OCI-LY1 (cell line): ENCODE data around the gene FAM184A.
A peak's percentile ranks its signal among the peaks of the same experiment; 100 is the strongest.

Source experiments
- H2AFZ ChIP-seq: fragments of 200-600 bp; sonication (generic), shearing (Covaris generic); 2 replicates; pipeline ENCODE4 v1.6.0; 2014; ENCODE audit warnings: antibody characterized with exemption, mild to moderate bottlenecking, low read length
- H3F3A ChIP-seq: fragments of 200-600 bp; sonication (generic), shearing (Covaris generic); 2 replicates; pipeline ENCODE4 v1.6.0; 2014; ENCODE audit warnings: mild to moderate bottlenecking, antibody characterized with exemption, low read length, moderate library complexity; ENCODE audit not compliant: insufficient read depth
- H3K27ac ChIP-seq: fragments of 200-600 bp; sonication (generic); 2 replicates; pipeline ENCODE4 v1.5.1; 2014; ENCODE audit warnings: low read length, mixed run types, mild to moderate bottlenecking, low read depth; ENCODE audit not compliant: poor library complexity, severe bottlenecking
- H3K27me3 ChIP-seq: fragments of 200-600 bp; sonication (generic); 2 replicates; pipeline ENCODE4 v1.6.0; 2014; ENCODE audit warnings: antibody characterized with exemption, mild to moderate bottlenecking, low read length, moderate library complexity; ENCODE audit not compliant: insufficient read depth
- H3K36me3 ChIP-seq: fragments of 200-600 bp; sonication (generic); 2 replicates; pipeline ENCODE4 v1.6.1; 2014; ENCODE audit warnings: mild to moderate bottlenecking, antibody characterized with exemption, low read length, moderate library complexity, mixed read lengths; ENCODE audit not compliant: insufficient read depth
- H3K4me1 ChIP-seq: fragments of 200-600 bp; sonication (generic); 2 replicates; pipeline ENCODE4 v1.5.1; 2014; ENCODE audit warnings: mild to moderate bottlenecking, low read length, moderate library complexity; ENCODE audit not compliant: insufficient read depth, severe bottlenecking
- H3K4me2 ChIP-seq: fragments of 200-600 bp; sonication (generic), shearing (Covaris generic); 2 replicates; pipeline ENCODE4 v1.6.1; 2014; ENCODE audit warnings: low read length
- H3K4me3 ChIP-seq: fragments of 200-600 bp; sonication (generic); 2 replicates; pipeline ENCODE4 v1.5.1; 2014; ENCODE audit warnings: low read length, low read depth, mild to moderate bottlenecking, mixed read lengths; ENCODE audit not compliant: poor library complexity, severe bottlenecking
- H3K79me2 ChIP-seq: fragments of 200-600 bp; shearing (Covaris generic); 2 replicates; pipeline ENCODE4 v1.6.1; 2016; ENCODE audit warnings: mixed run types, low read length, mixed read lengths; ENCODE audit not compliant: insufficient read depth
- H3K9ac ChIP-seq: fragments of 200-600 bp; sonication (generic), shearing (Covaris generic); 2 replicates; pipeline ENCODE4 v1.6.1; 2014; ENCODE audit warnings: mild to moderate bottlenecking, low read length, mixed read lengths
- H3K9me2 ChIP-seq: fragments of 200-600 bp; sonication (generic), shearing (Covaris generic); 2 replicates; pipeline ENCODE4 v1.6.1; 2014; ENCODE audit warnings: low read depth, mild to moderate bottlenecking, low read length, mixed read lengths
- H3K9me3 ChIP-seq: fragments of 200-600 bp; shearing (Covaris generic); 2 replicates; pipeline ENCODE4 v1.6.1; 2014; ENCODE audit warnings: low read length, mixed read lengths
- H4K20me1 ChIP-seq: fragments of 200-600 bp; sonication (generic), shearing (Covaris generic); 2 replicates; pipeline ENCODE4 v1.6.0; 2016; ENCODE audit warnings: mild to moderate bottlenecking, low read length; ENCODE audit not compliant: insufficient read depth
- CTCF ChIP-seq: fragments of 200-600 bp; sonication (generic), shearing (Covaris generic); IDR thresholded peaks from 2 replicates; pipeline ENCODE4 v1.5.1; 2017; ENCODE audit warnings: mild to moderate bottlenecking, antibody characterized with exemption, low read length, moderate library complexity, mixed read lengths
- EZH2 ChIP-seq: fragments of 200-600 bp; sonication (generic), shearing (Covaris generic); IDR thresholded peaks from 2 replicates; pipeline ENCODE4 v1.8.0; 2017; ENCODE audit warnings: borderline replicate concordance, mixed run types, mild to moderate bottlenecking, antibody characterized with exemption, low read length, moderate library complexity, mixed read lengths

FAM184A gene

DNA sequence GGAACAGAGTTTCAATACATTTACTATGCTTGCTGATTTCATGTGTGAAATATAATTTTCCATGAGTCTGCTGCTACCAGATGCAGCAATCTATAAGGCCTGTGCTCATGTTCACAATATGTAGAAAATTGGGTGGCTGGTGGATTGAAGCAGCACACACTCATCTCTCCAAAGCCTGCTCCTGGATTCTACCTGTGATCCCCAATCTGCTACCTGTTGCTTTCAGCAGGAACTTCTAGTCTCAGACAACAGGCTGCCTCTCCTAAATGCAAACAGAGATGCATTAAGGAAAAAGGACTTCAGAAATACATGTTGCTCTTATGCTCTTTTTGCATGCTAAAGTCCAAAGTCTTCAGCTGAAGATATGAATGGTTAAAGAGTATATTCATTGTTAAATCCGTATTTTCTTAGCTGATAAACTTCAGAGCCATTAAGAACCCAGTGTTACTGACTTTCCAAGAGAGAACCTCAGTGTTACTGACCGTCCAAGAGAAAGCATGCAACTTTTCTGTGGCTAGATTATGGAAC is 112.6 kb downstream of the FAM184A start:
- Histone ChIP-seq H3K27me3 (no peaks in the 10 kb centered on the region), H2AFZ (no peak overlapping the region), H3K9me3 (no peaks in the 10 kb centered on the region), H3K4me2 (no peak overlapping the region), H3K9ac (no peak overlapping the region), H3K36me3 (no peaks in the 10 kb centered on the region), H3K4me3 (no peak overlapping the region), H3K79me2 (no peaks in the 10 kb centered on the region), H3K4me1 (peaks cover 6% of the 10 kb centered on the region), H3K9me2 (no peaks in the 10 kb centered on the region), H3F3A (no peaks in the 10 kb centered on the region), H3K27ac (no peak overlapping the region), H4K20me1 (no peaks in the 10 kb centered on the region)
- no peak for TF ChIP-seq CTCF
- TF ChIP-seq EZH2: no peak

GRCh38 chr6:118965371-118965770 is 113.1 kb downstream of the FAM184A start:
- no peak overlapping the region for H3K9ac ChIP-seq
- H2AFZ ChIP-seq: no peak overlapping the region
- H3K4me1 ChIP-seq: peaks cover 6% of the 10 kb centered on the region
- H3K27ac ChIP-seq: no peak overlapping the region
- no peaks in the 10 kb centered on the region for H3K79me2 ChIP-seq
- H3K9me3 ChIP-seq: no peaks in the 10 kb centered on the region
- no peaks in the 10 kb centered on the region for H3K27me3 ChIP-seq
- H3K4me2 ChIP-seq: no peak overlapping the region
- no peaks in the 10 kb centered on the region for H4K20me1 ChIP-seq
- no peaks in the 10 kb centered on the region for H3K9me2 ChIP-seq
- H3F3A ChIP-seq: no peaks in the 10 kb centered on the region; the same call in 1 of the 2 replicates
- TF ChIP-seq EZH2 (no peak), CTCF (no peak)
- no peak overlapping the region for H3K4me3 ChIP-seq
- no peaks in the 10 kb centered on the region for H3K36me3 ChIP-seq

DNA sequence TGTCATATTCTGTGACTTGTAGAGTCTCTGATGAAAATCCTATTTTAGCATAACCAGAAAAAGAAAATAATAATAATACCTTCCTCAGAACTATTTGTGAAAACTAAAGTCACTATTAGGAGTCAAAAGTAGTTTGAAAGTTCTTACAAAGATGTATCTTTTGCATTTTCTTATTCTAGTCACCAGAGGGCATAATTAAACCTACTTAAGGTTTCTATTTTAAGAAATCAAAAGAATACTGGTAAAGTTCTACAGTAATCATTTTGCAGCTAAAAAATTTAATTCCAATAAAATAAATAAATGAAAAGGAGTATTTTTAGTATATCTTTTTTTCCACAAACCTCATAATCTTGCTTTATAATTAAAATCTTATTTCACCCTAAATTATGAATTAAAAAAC is 115.5 kb downstream of the FAM184A start:
- Histone ChIP-seq H3K9me3 (no peaks in the 10 kb centered on the region), H3K4me2 (no peak overlapping the region), H3F3A (no peaks in the 10 kb centered on the region; the same call in 1 of the 2 replicates), H2AFZ (no peak overlapping the region), H3K9ac (no peak overlapping the region), H3K4me3 (no peak overlapping the region), H3K79me2 (no peaks in the 10 kb centered on the region), H3K4me1 (no peaks in the 10 kb centered on the region), H4K20me1 (no peaks in the 10 kb centered on the region), H3K27ac (no peak overlapping the region), H3K36me3 (no peaks in the 10 kb centered on the region), H3K27me3 (no peaks in the 10 kb centered on the region), H3K9me2 (no peaks in the 10 kb centered on the region)
- TF ChIP-seq EZH2 (no peak), CTCF (peak; percentile 36)
